GM18868 (cell line): ENCODE results near the gene SSR4.

Experiments
- ATAC-seq: cut with Tn5 transposase; IDR thresholded peaks from one replicate; pipeline ENCODE4 v1.9.1; 2021; ENCODE audit warnings: mild to moderate bottlenecking, moderate library complexity; ENCODE audit not compliant: unreplicated experiment

Gene SSR4

DNA sequence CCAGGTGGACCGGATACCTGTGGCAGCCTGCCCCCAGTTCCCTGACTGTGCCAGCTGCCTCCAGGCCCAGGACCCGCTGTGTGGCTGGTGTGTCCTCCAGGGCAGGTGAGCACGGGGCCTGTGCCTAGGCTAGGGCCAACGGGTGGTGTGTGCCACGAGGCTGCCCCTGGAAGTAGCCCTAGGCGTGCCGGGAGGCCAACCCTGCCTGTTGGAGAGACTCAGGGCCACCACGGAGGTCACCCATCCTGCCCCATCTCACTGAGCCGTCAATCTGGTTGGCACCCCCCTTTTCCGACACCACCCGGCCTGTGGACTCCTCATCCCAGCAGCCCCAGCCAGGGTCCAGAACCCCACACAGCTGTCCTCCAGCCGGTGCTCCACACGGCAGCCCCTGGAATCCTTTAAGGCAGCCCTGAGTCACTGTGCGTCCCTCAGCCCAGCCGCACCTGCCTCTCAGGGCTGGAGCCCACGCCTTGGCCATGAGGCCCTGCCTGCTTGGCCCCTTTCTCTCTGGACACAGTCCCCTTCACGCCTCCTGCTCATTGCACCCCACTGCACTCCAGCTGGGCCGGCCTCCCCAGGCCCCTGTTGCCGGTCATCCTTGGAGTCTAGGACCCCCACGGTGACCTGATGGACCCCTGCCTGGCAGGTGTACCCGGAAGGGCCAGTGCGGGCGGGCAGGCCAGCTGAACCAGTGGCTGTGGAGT is 25.2 kb upstream of the SSR4 start:
- no peak for ATAC-seq

DNA sequence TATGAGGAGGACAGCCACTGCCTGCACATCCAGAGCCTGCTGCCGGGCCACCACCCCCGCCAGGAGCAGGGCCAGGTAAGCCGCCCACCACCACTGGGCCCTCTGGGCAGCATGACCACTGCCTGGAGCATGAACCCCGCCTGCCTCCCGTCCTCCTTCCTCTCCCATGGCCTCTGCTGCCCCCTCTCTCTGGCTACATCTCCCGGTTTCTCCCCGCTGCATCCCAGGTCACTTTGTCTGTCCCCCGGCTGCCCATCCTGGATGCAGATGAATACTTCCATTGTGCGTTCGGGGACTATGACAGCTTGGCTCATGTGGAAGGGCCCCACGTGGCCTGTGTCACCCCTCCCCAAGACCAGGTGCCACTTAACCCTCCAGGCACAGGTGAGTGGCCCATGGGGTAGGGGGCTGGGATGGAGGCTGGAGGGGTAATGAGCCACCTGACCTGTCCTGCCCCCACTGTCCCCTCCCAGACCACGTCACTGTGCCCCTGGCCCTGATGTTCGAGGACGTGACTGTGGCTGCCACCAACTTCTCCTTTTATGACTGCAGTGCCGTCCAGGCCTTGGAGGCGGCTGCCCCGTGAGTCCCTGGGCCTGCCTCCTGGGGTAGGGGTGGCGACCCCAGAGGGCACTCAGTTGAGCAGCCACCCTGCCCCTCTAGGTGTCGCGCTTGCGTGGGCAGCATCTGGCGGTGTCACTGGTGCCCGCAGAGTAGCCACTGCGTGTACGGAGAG is 24.4 kb upstream of the SSR4 start:
- no peak for ATAC-seq

DNA sequence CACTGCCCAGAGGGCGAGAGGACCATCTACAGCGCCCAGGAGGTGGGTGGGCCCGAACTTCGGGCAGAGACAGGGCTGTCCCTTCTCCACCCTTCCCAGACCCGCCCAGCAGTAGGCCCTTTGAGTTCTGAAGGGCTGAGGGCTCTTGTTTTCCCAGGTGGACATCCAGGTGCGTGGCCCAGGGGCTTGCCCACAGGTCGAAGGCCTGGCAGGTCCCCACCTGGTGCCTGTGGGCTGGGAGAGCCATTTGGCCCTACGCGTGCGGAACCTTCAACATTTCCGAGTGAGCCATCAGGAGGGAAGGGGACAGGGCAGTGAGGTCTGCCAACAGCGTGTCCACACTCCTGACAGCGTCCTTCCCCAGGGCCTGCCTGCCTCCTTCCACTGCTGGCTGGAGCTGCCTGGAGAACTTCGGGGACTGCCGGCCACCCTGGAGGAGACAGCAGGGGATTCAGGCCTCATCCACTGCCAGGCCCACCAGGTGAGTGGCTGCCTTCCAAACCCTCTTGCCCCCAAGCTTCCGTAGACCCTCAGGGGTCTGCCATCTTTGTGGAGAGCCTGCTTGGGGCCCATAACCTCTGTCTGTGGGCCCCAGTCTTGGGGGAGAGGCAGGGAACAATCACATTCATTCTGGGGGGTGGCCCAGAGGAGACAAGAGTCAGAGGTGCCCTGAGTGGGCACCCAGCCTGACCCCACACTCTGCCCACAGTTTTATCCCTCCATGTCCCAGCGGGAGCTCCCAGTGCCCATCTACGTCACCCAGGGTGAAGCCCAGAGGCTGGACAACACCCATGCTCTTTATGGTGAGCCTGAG is 23.7 kb upstream of the SSR4 start:
- ATAC-seq = no peak

DNA sequence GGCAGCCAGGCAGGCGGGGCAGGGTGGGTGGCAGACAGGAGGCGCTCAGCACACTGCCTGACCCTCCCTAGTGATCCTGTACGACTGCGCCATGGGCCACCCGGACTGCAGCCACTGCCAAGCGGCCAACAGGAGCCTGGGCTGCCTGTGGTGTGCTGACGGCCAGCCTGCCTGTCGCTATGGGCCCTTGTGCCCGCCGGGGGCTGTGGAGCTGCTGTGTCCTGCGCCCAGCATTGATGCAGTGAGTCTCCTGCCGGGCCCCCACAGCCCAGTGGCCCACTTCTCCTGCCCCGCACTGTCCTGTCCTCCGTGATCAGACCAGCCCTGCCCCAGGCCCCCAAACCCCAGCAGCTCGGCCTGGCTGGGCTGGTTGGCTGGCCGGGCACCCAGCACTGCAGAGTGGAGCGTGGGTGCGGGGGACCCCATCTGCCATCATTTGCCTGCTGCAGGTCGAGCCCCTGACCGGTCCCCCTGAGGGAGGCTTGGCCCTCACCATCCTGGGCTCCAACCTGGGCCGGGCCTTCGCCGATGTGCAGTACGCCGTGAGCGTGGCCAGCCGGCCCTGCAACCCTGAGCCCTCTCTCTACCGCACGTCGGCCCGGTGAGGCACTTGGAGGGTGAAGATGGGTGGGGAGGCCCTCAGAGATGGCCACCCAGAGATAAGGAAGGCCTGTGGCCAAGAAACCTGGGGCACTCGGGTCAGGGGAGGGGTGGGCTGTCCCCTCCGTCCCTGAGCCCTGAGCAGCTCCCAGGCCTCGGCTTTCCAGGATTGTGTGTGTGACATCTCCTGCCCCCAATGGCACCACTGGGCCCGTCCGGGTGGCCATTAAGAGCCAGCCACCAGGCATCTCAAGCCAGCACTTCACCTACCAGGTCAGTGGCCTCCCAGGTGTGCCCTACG is 22.8 kb upstream of the SSR4 start:
- ATAC-seq = no peak

DNA sequence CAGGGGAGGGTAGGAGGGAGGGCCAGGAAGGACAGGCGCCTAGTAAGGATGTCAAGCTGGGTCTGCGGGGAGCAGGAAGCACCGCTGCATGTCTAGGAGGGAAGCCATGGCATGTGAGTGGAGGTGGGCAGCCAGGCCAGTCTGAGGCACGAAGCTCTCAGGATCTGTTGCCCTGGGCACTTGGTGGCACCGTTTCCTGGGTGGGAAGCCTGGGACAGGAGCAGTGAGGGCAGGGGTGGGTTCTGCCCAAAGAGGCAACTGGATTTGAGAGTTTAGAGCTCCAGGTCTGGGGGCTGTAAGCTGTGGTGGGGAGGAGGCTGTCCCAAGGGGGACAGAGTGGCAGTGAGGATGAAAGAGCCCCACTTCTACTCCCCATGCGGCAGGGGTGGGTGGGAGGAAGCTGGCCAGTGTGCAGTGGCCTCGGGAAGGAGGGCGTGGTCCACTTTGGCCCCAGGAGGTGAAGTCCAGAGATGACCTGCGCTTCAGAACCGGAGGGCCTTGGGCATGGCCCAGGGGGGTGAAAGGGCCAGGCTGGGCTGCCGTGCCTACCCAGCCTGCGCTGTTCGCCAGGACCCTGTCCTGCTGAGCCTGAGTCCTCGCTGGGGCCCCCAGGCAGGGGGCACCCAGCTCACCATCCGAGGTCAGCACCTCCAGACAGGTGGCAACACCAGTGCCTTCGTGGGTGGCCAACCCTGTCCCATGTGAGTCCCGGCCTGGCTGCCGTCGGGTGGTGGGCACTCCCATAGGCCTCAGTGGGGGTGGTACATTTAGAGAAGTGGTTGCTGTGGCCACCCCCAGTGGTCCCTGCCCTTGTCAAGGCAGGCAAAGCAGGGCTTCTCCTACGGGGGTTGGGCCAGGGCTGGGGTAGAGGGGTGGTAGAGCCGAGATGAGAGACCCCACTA is 21.9 kb upstream of the SSR4 start:
- ATAC-seq = no peak

DNA sequence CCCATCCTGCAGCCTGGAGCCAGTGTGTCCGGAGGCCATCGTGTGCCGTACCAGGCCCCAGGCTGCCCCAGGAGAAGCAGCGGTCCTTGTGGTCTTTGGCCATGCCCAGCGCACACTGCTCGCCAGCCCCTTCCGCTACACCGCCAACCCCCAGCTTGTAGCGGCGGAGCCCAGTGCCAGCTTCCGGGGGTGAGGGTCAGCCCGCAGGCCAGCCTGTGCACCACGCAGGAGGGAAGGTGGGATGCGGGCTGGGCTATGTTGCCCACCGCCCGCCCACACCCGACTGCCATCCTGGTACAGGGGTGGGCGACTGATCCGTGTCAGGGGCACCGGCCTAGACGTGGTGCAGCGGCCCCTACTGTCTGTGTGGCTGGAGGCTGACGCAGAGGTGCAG is 21.3 kb upstream of the SSR4 start:
- no peak for ATAC-seq

DNA sequence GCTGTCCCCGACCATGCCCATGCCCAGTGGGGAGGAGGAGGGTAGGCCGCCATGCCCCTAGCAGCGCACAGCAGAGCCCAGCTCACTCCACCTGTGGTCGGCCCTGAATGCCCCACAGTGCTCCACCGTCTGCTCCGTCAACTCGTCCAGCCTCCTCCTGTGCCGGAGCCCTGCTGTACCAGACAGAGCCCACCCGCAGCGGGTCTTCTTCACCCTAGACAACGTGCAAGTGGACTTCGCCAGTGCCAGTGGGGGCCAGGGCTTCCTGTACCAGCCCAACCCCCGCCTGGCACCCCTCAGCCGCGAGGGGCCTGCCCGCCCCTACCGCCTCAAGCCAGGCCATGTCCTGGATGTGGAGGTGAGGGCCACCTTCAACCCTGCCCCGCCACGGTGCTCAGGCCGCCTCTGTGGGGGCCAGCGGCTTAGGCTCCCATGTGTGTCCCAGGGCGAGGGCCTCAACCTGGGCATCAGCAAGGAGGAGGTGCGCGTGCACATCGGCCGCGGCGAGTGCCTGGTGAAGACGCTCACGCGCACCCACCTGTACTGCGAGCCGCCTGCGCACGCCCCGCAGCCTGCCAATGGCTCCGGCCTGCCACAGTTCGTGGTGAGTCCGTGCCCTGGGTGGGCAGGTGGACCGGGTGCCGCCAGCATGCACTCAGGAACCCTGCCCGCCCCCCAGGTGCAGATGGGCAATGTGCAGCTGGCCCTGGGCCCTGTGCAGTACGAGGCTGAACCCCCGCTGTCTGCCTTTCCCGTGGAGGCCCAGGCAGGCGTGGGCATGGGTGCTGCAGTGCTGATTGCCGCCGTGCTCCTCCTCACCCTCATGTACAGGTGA is 20.5 kb upstream of the SSR4 start:
- no peak for ATAC-seq

DNA sequence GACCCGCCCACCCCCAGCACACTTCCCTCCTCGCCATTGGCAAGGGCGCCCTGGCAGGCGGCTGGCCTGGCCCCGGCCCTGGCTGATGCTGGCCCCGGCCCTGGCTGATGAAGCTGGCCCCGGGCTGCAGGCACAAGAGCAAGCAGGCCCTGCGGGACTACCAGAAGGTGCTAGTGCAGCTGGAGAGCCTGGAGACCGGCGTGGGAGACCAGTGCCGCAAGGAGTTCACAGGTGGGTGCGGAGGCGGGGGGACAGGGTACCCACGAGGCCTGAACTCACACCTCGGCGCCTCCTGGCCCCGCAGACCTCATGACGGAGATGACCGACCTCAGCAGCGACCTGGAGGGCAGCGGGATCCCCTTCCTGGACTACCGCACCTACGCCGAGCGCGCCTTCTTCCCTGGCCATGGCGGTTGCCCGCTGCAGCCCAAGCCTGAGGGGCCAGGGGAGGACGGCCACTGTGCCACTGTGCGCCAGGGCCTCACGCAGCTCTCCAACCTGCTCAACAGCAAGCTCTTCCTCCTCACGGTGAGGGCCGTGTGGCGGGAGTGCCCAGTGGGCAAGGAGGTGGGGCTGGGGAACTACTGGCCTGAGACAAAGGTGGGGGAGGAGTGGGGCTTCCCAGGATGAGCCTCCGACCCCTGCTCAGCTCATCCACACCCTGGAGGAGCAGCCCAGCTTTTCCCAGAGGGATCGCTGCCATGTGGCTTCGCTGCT is 19.7 kb upstream of the SSR4 start:
- no peak for ATAC-seq

DNA sequence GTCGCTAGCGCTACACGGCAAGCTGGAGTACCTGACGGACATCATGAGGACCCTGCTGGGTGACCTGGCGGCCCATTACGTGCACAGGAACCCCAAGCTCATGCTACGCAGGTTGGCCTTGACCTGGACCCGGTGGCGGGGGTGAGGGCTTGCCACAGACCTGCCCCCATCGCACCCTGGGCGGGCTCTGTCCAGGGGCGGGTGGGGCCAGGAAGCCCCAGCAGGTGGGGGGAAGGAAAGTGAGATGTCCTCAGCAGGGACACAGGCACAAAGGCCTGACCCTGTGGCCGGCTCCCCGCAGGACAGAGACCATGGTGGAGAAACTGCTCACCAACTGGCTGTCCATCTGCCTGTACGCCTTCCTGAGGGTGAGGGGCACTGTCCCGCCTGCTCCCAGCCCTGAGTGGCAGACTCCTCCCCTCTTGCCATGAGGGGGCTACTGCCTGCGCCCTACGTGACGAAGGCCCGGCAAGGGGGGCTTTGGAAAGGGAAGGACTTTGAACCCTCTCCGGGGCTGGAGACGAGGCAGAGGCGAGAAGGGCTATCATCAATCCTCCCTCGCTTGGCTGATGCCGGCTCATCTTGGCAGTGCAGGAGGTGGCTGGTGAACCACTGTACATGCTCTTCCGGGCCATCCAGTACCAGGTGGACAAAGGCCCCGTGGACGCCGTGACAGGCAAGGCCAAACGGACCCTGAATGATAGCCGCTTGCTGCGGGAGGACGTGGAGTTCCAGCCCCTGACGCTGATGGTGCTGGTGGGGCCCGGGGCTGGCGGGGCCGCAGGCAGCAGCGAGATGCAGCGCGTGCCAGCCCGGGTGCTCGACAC is 19.0 kb upstream of the SSR4 start:
- ATAC-seq = no peak

DNA sequence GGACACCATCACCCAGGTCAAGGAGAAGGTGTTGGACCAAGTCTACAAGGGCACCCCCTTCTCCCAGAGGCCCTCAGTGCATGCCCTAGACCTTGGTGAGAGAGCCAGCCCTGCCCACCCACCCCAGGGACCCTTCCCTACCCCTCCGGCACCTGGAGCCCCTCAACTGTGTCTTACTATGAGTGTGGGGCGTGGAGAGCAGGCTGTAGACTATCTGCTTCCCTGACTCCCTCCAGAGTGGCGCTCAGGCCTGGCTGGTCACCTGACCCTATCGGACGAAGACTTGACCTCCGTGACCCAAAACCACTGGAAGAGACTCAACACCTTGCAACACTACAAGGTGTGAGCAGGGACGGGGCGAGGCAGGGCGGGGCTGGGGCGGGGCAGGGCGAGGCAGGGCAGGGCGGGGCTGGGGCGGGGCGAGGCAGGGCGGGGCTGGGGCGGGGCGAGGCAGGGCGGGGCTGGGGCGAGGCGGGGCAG is 18.3 kb upstream of the SSR4 start:
- ATAC-seq = no peak

DNA sequence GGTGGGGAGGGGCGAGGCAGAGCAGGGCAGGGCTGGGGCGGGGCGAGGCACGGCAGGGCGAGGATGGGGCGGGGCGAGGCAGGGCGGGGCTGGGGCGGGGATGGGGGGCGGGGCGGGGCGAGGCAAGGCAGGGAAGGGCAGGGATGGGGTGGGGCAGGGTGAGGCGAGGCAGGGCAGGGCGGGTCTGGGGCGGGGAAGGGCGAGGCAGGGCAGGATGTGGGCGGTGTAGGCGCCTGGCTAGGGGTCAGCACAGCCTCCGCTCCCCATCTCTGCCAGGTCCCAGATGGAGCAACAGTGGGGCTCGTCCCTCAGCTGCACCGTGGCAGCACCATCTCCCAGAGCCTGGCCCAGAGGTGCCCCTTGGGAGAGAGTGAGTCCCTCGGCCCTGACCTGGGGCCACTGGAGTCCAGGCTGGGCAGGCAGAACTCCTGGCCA is 17.8 kb upstream of the SSR4 start:
- ATAC-seq = no peak

DNA sequence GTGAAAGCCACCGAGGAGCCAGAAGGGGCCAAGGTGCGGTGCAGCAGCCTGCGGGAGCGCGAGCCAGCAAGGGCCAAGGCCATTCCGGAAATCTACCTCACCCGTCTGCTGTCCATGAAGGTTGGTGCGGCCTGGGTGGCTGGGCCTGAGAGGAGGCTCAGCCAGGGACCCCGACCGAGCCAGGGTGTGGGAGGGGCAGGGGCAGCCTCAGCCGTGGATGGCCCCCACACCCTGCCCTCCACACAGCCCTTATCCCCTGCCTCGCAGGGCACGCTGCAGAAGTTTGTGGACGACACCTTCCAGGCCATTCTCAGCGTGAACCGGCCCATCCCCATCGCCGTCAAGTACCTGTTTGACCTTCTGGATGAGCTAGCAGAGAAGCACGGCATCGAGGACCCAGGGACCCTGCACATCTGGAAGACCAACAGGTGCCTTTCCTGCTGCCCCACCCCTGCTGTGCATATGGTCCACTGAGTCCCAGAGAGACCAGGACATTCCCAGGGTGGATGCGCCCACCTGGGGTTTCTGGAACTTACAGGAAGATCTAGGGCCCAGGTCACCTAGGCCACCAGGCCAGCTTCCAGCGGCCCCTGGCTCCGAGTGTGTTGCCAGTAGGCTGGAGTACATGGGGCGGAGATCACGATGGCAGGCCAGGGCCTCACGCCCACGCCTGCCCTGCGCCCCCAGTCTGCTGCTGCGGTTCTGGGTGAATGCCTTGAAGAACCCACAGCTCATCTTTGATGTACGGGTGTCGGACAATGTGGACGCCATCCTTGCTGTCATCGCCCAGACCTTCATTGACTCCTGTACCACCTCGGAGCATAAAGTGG is 17.0 kb upstream of the SSR4 start:
- ATAC-seq = no peak

DNA sequence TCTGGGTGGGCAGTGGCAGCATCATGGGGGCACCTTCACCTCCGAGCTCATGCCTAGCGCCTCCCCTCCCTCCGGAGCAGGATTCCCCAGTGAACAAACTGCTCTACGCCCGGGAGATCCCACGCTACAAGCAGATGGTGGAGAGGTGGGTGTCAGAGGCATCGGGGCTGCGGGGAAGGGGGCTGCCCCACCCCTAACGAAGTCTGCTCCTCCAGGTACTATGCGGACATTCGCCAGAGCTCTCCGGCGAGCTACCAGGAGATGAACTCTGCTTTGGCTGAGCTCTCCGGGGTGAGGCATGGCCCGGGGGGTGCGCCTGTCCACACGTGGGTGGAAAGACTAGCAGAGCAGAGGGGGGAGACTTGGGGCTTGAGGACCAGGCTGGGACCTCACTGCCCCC is 16.3 kb upstream of the SSR4 start:
- no peak for ATAC-seq

DNA sequence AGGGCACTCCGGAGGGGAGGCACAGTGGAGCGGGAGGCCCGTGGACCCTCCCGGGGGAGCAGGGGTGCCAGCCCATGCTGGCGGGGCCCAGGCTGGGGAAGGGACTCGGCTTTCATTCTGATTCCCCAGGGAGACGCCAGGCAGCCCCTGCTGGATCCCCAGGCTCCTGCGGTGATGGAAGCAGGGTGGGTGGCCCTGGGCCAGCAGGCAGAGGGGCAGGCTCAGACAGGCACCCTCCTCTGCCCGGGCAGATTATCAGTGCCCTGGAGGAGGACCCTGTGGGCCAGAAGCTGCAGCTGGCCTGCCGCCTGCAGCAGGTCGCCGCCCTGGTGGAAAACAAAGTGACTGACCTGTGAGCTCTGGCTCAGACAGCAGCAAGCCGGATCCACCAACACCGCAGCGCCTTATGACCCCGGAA is 15.8 kb upstream of the SSR4 start:
- ATAC-seq = no peak

DNA sequence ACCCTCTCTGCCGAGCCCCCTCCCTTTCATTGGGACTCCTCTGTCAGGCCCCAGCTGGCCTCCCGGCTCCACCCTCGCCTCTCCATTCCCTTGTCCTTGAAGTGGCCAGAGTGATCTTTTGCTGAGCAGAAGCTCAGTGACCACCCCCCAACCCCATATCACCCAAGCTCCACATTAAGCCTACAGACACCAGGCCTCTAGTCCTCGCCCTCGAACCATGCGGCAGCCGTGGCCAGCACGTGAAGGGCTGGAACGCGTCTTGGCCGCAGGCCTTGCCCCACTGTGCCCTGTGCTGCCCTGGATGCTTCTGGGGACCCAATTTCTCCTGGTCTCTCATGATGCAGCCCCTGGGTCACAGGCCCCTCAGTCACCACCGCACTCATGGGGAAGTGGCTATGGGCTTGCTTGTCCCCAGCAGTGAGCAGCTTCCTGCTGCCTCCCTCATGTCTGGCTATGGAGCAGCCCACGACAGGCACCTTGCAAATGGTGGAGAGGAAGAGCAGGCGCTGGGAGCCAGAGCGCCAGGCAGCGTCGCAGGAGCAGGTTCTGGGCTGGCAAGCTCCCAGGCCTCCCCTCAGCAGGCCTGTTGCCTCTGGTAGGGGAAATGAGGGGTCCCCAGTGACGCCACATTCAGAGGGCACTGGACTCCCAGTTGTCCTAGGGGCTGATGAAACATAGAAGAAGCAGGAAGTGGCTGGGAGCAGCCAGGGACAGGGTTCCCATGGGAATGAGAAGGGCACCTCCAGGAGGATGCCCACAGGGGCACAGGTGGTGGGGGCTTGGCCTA is 14.4 kb upstream of the SSR4 start:
- ATAC-seq = no peak
